Mucosa of descending colon (tissue), 3 donors: ENCODE results near the gene CFAP43. TPM values are rescaled to one million over a fixed set of nuclear protein-coding genes. Genes with fewer than 3 reads are reported as not detected.
A peak's percentile ranks its signal among the peaks of the same experiment; 100 is the strongest.

Source experiments
- ATAC-seq: fragments of 200-7000 bp; cut with Tn5 transposase; one replicate; pipeline ENCODE4 v1.9.1; 2020; ENCODE audit warnings: mild to moderate bottlenecking, moderate library complexity
- DNase-seq, 3 donors: peaks; one replicate each; pipeline ENCODE4 v3.0.0-alpha.2; 2020
- H3K36me3 ChIP-seq: fragments of 200-600 bp; one replicate; pipeline ENCODE4 v1.8.0; 2021; ENCODE audit warnings: low read depth, mild to moderate bottlenecking
- H3K4me1 ChIP-seq: fragments of 200-600 bp; one replicate; pipeline ENCODE4 v1.8.0; 2021; ENCODE audit warnings: low read depth, mild to moderate bottlenecking
- H3K4me3 ChIP-seq: fragments of 200-600 bp; one replicate; pipeline ENCODE4 v1.8.0; 2021; ENCODE audit warnings: mild to moderate bottlenecking
- H3K9me3 ChIP-seq: fragments of 200-600 bp; one replicate; pipeline ENCODE4 v1.8.0; 2021; ENCODE audit warnings: mild to moderate bottlenecking
- CTCF ChIP-seq: fragments of 200-600 bp; IDR thresholded peaks from one replicate; pipeline ENCODE4 v1.8.0; 2022; ENCODE audit warnings: antibody characterized with exemption, mild to moderate bottlenecking
- intact Hi-C, 2 donors: fragments of 100-400 bp; cut with DNase I in 1 of 2; cut with micrococcal nuclease in 1 of 2; formaldehyde crosslinking; loops; one replicate each; pipeline versions ENCODE4 v1.11.0 to v1.11.1; 2022; cut with DNase I, micrococcal nuclease
- total RNA-seq, 3 donors: library from RNA; stranded (reverse); fragmentation: NEBNext Ultra II Directional in 2 of 3; extraction: Animal tissue kit (Norgen Biotek cat#: 25700) in 2 of 3; gene quantifications; one replicate each; pipeline versions ENCODE4 v1.2.1 to v1.2.4, GENCODE V29; 2021 to 2023
- donor health status: DM: no; HTN: no; CAD: no; lungs with moderate emphysema.
- donor health status: DM: no; HTN: no; CAD: no.
- donor health status: DM: no; HTN: yes; CAD: no.

Gene CFAP43
- total RNA-seq, 3 donors from 2014 or later = 0.22 to 0.58 (median 0.32) TPM

- H3K36me3 ChIP-seq = peaks cover 7% of the 10 kb centered on the region
These were observed 27.3 kb upstream of the CFAP43 start for GRCh38 chr10:104259456-104259855.

GRCh38 chr10:104258209-104258608 is 26.0 kb upstream of the CFAP43 start:
- TF ChIP-seq CTCF = no peak
- ATAC-seq (no peak), DNase-seq (no peak)
- H3K36me3 ChIP-seq = peaks cover 7% of the 10 kb centered on the region
- H3K4me3 ChIP-seq = no peak overlapping the region
- H3K4me1 ChIP-seq = peaks cover 30% of the 10 kb centered on the region
- intact Hi-C loops = no loop called here
- no peaks in the 10 kb centered on the region for H3K9me3 ChIP-seq

More at GRCh38 chr10:104259456-104259855, 27.3 kb upstream of the CFAP43 start:
- ATAC-seq = no peak
- TF ChIP-seq CTCF = no peak
- Histone ChIP-seq H3K9me3 (no peaks in the 10 kb centered on the region), H3K4me1 (peaks cover 21% of the 10 kb centered on the region), H3K4me3 (no peak overlapping the region)
- no peak for DNase-seq
- intact Hi-C loops = no loop called here

GRCh38 chr10:104257235-104257634 is 25.1 kb upstream of the CFAP43 start:
- no peak for ATAC-seq
- no peak for TF ChIP-seq CTCF
- intact Hi-C loops = no loop called here
- peaks cover 30% of the 10 kb centered on the region for H3K4me1 ChIP-seq
- no peaks in the 10 kb centered on the region for H3K9me3 ChIP-seq
- H3K36me3 ChIP-seq = no peaks in the 10 kb centered on the region
- no peak overlapping the region for H3K4me3 ChIP-seq
- DNase-seq = no peak

- no peak for ATAC-seq
- TF ChIP-seq CTCF = no peak
These were observed 24.3 kb upstream of the CFAP43 start for GRCh38 chr10:104256335-104256961.

GRCh38 chr10:104255311-104255981 is 23.3 kb upstream of the CFAP43 start:
- H3K36me3 ChIP-seq = no peaks in the 10 kb centered on the region
- H3K9me3 ChIP-seq = no peaks in the 10 kb centered on the region
- H3K4me1 ChIP-seq = peaks cover 30% of the 10 kb centered on the region
- no peak for TF ChIP-seq CTCF
- peak overlapping the region; percentile 92 for H3K4me3 ChIP-seq
- intact Hi-C loops = no loop called here
- DNase-seq = peak in 1 of 3 donors; percentile 57
- peak; percentile 66 for ATAC-seq

More at GRCh38 chr10:104256335-104256961, 24.3 kb upstream of the CFAP43 start:
- no peak for DNase-seq
- intact Hi-C loops = no loop called here
- no peaks in the 10 kb centered on the region for H3K9me3 ChIP-seq
- no peak overlapping the region for H3K4me3 ChIP-seq
- no peaks in the 10 kb centered on the region for H3K36me3 ChIP-seq
- peaks cover 30% of the 10 kb centered on the region for H3K4me1 ChIP-seq
